ENCODE measurements around the gene CKMT1A. TPM values are rescaled to one million over a fixed set of nuclear protein-coding genes. Genes with fewer than 3 reads are reported as not detected.
"Not testable (repeated sequence)": the region's sequence is repeated elsewhere in the genome, so short reads cannot be mapped to it uniquely, and the experiment has no call there.

Gene CKMT1A
- total RNA-seq (2021; ENCODE audit: unreplicated experiment) (21.6 TPM), Bru-seq, nascent RNA (percentile 40 among the genes with signal in this experiment), BruChase-seq, experiment 1, labeled RNA remaining after a 6-hour chase (percentile 47 among the genes with signal in this experiment), BruChase-seq, experiment 2, labeled RNA remaining after a 2-hour chase (percentile 47 among the genes with signal in this experiment)
- 29.7 and 30.3 TPM in 2 replicates for polyA plus RNA-seq (2012)
- long read RNA-seq, transcript CKMT1A-202 (9 exons, 1,911 nt) = major isoform, 14 of 34 reads
- long read RNA-seq, partial matches to known transcripts = 14 of 34 reads
- long read RNA-seq, other reads (novel, unspliced or antisense) = 4 of 34 reads

- BruUV-seq (replicated peaks); H3K4me1 ChIP-seq (ENCODE audit: control insufficient read depth in 1 of 2, insufficient read depth in 2 of 2, low read length in 2 of 2); H3K27ac ChIP-seq (ENCODE audit: low read depth, low read length); H3K36me3 ChIP-seq (ENCODE audit: control insufficient read depth in 1 of 2, insufficient read depth in 2 of 2, low read length in 2 of 2); H2AFZ ChIP-seq (ENCODE audit: low read depth, low read length, poor library complexity, severe bottlenecking); H3K9me2 ChIP-seq (ENCODE audit: insufficient read depth); H3K79me2 ChIP-seq (ENCODE audit: insufficient read depth, low read length); H4K20me1 ChIP-seq (ENCODE audit: insufficient read depth); H3K27me3 ChIP-seq (ENCODE audit: insufficient read depth, low read length); H3K4me2 ChIP-seq (ENCODE audit: low read length); H3K9ac ChIP-seq (ENCODE audit: low read length); CTCF ChIA-PET; intact Hi-C loops (cut with micrococcal nuclease); DNase-seq (ENCODE audit: low read depth, low spot score); POLR2A ChIA-PET; H3K9me3 ChIP-seq (ENCODE audit: control insufficient read depth in 1 of 2, insufficient read depth in 1 of 2, low read depth in 1 of 2, low read length in 2 of 2); H3K4me3 ChIP-seq (replicated peaks in 1 of 2; ENCODE audit: low read depth in 1 of 2, low read length in 2 of 2); RAD21 ChIA-PET (ENCODE audit: low non-redundant PET in 1 of 2, low total read pairs in 2 of 2, uncharacterized antibody in 2 of 2, unreplicated experiment in 2 of 2): not testable (repeated sequence)
- peak; percentile 88 for ATAC-seq
Measured at GRCh38 chr15:43693148-43694022, at the start of gene CKMT1A. Gene CKMT1A, plus strand, starts transcription at chr15:43693859. Its CDS starts 192 bp downstream, at chr15:43694051.

DNA sequence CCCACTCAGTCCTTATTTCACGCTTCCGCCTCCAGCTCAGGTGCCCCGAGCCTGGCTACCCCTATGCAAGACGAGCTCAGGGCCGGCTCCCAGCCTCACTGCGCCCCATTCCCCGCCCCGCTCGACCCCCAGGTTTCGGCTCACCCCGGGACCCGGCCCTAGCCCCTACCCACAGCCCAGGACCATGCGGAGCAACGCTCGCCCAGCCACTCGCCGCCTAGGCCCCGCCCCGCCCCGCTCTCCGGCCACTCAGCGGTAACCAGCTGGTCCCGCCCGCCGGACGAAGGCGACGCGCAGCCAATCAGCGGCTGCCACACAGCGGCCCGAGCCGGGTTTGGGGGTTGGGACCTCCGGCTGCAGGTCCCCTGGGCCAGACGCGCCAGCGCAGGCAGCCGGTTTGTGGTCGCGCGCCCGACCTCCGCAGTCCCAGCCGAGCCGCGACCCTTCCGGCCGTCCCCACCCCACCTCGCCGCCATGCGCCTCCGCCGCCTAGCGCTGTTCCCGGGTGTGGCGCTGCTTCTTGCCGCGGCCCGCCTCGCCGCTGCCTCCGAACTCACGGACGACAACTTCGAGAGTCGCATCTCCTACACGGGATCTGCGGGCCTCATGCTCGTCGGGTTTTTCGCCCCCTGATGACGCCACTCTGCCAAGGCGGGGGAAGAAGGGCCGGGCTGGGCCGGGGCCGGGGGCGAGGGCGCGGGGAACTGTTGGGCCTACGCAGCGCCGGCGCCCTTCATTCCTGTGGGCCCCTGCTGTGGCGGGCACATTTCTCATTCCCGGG, 44.8 kb upstream of the CKMT1A start, which contains the start of gene CATSPER2:
CATSPER2 (minus strand) TSS at position 196 of the 781 bp plus-strand sequence. CDS start 783 bp downstream, outside the sequence.
- no peaks in the 10 kb centered on the region for H3K9me3 ChIP-seq (ENCODE audit: control insufficient read depth in 1 of 2, insufficient read depth in 1 of 2, low read depth in 1 of 2, low read length in 2 of 2)
- no peak for TF ChIP-seq SIN3A (IDR thresholded peaks at IDR 0.05; ENCODE audit: low read depth)
- no peak for TF ChIP-seq ELF1 (IDR thresholded peaks at IDR 0.05; ENCODE audit: borderline replicate concordance, low read depth)
- no peak for TF ChIP-seq EZH2phosphoT487 (IDR thresholded peaks at IDR 0.05; ENCODE audit: borderline replicate concordance)
- no peak for TF ChIP-seq SRF (IDR thresholded peaks at IDR 0.05; ENCODE audit: low read depth)
- no peak for TF ChIP-seq POLR2A (IDR thresholded peaks at IDR 0.05; ENCODE audit: borderline replicate concordance, extremely low read depth, insufficient read depth, insufficient read length)
- TF ChIP-seq ZNF274 (IDR thresholded peaks at IDR 0.05; ENCODE audit: low read depth, low read length) = no peak
- TF ChIP-seq EGR1 (IDR thresholded peaks at IDR 0.05; ENCODE audit: low read depth) = no peak
- TF ChIP-seq CBX3 (IDR thresholded peaks at IDR 0.05; ENCODE audit: low read depth) = no peak
- no peaks in the 10 kb centered on the region; a peak in 1 of 4 replicates for H3K36me3 ChIP-seq (ENCODE audit: control insufficient read depth in 1 of 2, insufficient read depth in 2 of 2, low read length in 2 of 2)
- ATAC-seq = peak; percentile 34; the same call in 1 of the 2 replicates
- no peak within 1 kb of the TSS for H3K4me3 ChIP-seq (replicated peaks in 1 of 2; ENCODE audit: low read depth in 1 of 2, low read length in 2 of 2)
- H3K79me2 ChIP-seq (ENCODE audit: insufficient read depth, low read length) = no peaks in the 10 kb centered on the region
- BruUV-seq (replicated peaks) = no TSS peak
- H4K20me1 ChIP-seq (ENCODE audit: insufficient read depth) = no peaks in the 10 kb centered on the region
- ChIA-PET RAD21 (ENCODE audit: low non-redundant PET in 1 of 2, low total read pairs in 2 of 2, uncharacterized antibody in 2 of 2, unreplicated experiment in 2 of 2) (no interaction called here), POLR2A (no interaction called here), CTCF (no interaction called here)
- H3K9ac ChIP-seq (ENCODE audit: low read length) = no peak within 1 kb of the TSS
- no peak within 1 kb of the TSS for H2AFZ ChIP-seq (ENCODE audit: low read depth, low read length, poor library complexity, severe bottlenecking)
- H3K27ac ChIP-seq (ENCODE audit: low read depth, low read length) = no peak within 1 kb of the TSS
- H3K4me1 ChIP-seq (ENCODE audit: control insufficient read depth in 1 of 2, insufficient read depth in 2 of 2, low read length in 2 of 2) = no peaks in the 10 kb centered on the region
- H3K4me2 ChIP-seq (ENCODE audit: low read length) = no peak within 1 kb of the TSS
- no peaks in the 10 kb centered on the region for H3K9me2 ChIP-seq (ENCODE audit: insufficient read depth)
- intact Hi-C loops (cut with micrococcal nuclease) = no loop called here
- no peak for DNase-seq (ENCODE audit: low read depth, low spot score)
- no peaks in the 10 kb centered on the region for H3K27me3 ChIP-seq (ENCODE audit: insufficient read depth, low read length)

DNA sequence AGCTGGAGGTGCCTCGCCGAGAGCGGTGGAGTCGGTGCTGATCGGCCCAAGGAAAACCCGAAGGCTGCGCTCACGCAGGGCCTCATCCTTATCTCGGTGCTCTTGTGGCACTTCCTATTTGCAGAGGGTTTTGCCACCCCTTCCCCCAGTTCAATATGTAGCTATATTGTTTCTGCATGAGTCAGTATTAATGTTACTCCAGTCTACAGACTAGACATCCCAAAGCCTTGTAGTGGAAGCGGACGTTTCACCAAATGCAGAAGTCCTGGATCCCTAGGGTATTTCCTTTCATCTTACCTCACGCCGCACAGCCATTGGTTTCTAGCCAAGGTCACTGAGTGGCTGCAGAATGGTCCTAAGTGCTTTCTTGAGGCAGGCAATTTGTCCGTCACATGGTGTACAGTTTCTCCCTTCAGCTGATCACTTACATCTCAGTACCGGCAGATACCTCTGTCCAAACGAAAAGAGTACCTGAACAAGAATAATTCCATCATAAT, 44.2 kb upstream of the CKMT1A start:
- H4K20me1 ChIP-seq (ENCODE audit: insufficient read depth); H3K9me2 ChIP-seq (ENCODE audit: insufficient read depth); ATAC-seq; BruUV-seq (replicated peaks); H3K9ac ChIP-seq (ENCODE audit: low read length); H3K27ac ChIP-seq (ENCODE audit: low read depth, low read length); H3K27me3 ChIP-seq (ENCODE audit: insufficient read depth, low read length); H3K9me3 ChIP-seq (ENCODE audit: control insufficient read depth in 1 of 2, insufficient read depth in 1 of 2, low read depth in 1 of 2, low read length in 2 of 2); H3K79me2 ChIP-seq (ENCODE audit: insufficient read depth, low read length); intact Hi-C loops (cut with micrococcal nuclease); H3K4me1 ChIP-seq (ENCODE audit: control insufficient read depth in 1 of 2, insufficient read depth in 2 of 2, low read length in 2 of 2); CTCF ChIA-PET; POLR2A ChIA-PET; H2AFZ ChIP-seq (ENCODE audit: low read depth, low read length, poor library complexity, severe bottlenecking); H3K4me3 ChIP-seq (replicated peaks in 1 of 2; ENCODE audit: low read depth in 1 of 2, low read length in 2 of 2); RAD21 ChIA-PET (ENCODE audit: low non-redundant PET in 1 of 2, low total read pairs in 2 of 2, uncharacterized antibody in 2 of 2, unreplicated experiment in 2 of 2); H3K4me2 ChIP-seq (ENCODE audit: low read length); DNase-seq (ENCODE audit: low read depth, low spot score); H3K36me3 ChIP-seq (ENCODE audit: control insufficient read depth in 1 of 2, insufficient read depth in 2 of 2, low read length in 2 of 2): not testable (repeated sequence)

Measured in HCT116 (cell line).